ENCODE measurements around the gene PLPP2. TPM values are rescaled to one million over a fixed set of nuclear protein-coding genes. Genes with fewer than 3 reads are reported as not detected.

PLPP2 gene
- total RNA-seq, 1 experiment from 2014 or later = not detected

DNA sequence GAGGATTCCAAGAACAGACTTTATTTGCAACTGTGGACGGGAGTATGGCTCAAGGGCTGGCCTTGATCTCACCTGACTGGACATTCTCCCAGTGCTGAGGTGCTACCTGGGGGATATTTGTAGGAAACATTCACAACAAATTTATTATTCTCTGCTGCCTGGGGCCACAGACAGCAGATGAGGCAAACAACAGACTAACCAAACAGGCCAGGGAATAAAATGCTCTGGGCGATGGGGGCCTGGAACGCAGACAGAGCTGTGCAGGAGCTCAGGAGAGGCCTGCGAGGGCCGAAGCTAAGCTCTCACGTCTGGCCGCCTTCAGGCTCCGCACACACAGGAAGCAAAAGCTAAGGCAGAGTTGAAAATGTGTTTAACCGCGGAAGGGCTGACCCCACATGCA is 7.8 kb downstream of the PLPP2 start:
- no peaks in the 10 kb centered on the region for H3K9me3 ChIP-seq (ENCODE audit: low read length)
- no peaks in the 10 kb centered on the region for H3K79me2 ChIP-seq (ENCODE audit: low read length)
- no peak overlapping the region for H3K27ac ChIP-seq (ENCODE audit: low read length)
- no peaks in the 10 kb centered on the region for H3F3A ChIP-seq (ENCODE audit: low read length, unreplicated experiment)
- DNase-seq (no peak), ATAC-seq (no peak)
- ChIA-PET CTCF (no interaction called here), POLR2A (ENCODE audit: unreplicated experiment) (no interaction called here)
- TF ChIP-seq, protein P1, sequence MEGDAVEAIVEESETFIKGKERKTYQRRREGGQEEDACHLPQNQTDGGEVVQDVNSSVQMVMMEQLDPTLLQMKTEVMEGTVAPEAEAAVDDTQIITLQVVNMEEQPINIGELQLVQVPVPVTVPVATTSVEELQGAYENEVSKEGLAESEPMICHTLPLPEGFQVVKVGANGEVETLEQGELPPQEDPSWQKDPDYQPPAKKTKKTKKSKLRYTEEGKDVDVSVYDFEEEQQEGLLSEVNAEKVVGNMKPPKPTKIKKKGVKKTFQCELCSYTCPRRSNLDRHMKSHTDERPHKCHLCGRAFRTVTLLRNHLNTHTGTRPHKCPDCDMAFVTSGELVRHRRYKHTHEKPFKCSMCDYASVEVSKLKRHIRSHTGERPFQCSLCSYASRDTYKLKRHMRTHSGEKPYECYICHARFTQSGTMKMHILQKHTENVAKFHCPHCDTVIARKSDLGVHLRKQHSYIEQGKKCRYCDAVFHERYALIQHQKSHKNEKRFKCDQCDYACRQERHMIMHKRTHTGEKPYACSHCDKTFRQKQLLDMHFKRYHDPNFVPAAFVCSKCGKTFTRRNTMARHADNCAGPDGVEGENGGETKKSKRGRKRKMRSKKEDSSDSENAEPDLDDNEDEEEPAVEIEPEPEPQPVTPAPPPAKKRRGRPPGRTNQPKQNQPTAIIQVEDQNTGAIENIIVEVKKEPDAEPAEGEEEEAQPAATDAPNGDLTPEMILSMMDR (conservative IDR thresholded peaks at IDR 0.05; ENCODE audit: low read depth, low read length) = no peak
- no peak for TF ChIP-seq EZH2 (IDR thresholded peaks at IDR 0.05; ENCODE audit: low read length, unreplicated experiment)
- TF ChIP-seq EZH2phosphoT487 (IDR thresholded peaks at IDR 0.05; ENCODE audit: borderline replicate concordance, low read length) = no peak
- H3K4me1 ChIP-seq (ENCODE audit: insufficient read depth, low read length) = no peaks in the 10 kb centered on the region
- intact Hi-C loops (cut with micrococcal nuclease) = no loop called here
- H3K27me3 ChIP-seq (ENCODE audit: low read length) = no peaks in the 10 kb centered on the region
- no TSS peak for BruUV-seq (replicated peaks)
- no peak overlapping the region for H2AFZ ChIP-seq (ENCODE audit: low read length)
- no peak overlapping the region for H3K4me2 ChIP-seq (ENCODE audit: low read length)
- no peaks in the 10 kb centered on the region for H3K36me3 ChIP-seq (ENCODE audit: low read depth, low read length)
- no peaks in the 10 kb centered on the region for H3K9me2 ChIP-seq (replicated peaks; ENCODE audit: low read length)
- H3K9ac ChIP-seq (ENCODE audit: low read length) = no peak overlapping the region
- no peaks in the 10 kb centered on the region for H4K20me1 ChIP-seq (ENCODE audit: low read length)
- H3K4me3 ChIP-seq (ENCODE audit: low read length) = no peak overlapping the region

DNA sequence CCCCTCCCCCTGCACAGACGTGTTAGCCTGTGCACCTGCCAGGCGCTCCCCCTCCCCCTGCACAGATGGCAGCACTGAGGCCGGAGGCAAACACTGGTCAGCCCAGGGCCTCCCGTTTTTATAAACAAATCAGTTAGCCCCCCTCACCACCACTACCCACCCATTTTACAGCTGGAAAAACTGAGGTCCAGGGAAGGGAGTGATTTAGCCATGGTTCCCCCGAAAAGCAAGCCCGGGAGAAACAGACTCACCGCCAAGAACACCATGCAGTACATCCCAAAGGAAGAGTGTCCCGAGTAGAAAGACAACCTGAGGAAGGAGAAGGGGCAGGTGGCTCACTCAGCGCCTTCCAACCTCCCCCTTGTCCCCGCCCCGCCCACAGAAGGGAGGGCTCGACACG is 8.7 kb downstream of the PLPP2 start:
- Histone ChIP-seq H3K9ac (ENCODE audit: low read length) (no peak overlapping the region), H3K4me2 (ENCODE audit: low read length) (no peak overlapping the region), H3K27ac (ENCODE audit: low read length) (no peak overlapping the region), H3K4me1 (ENCODE audit: insufficient read depth, low read length) (no peaks in the 10 kb centered on the region), H3K27me3 (ENCODE audit: low read length) (no peaks in the 10 kb centered on the region), H2AFZ (ENCODE audit: low read length) (no peak overlapping the region), H3K79me2 (ENCODE audit: low read length) (no peaks in the 10 kb centered on the region), H3K9me2 (replicated peaks; ENCODE audit: low read length) (no peaks in the 10 kb centered on the region), H3K4me3 (ENCODE audit: low read length) (no peak overlapping the region), H3F3A (ENCODE audit: low read length, unreplicated experiment) (no peaks in the 10 kb centered on the region), H3K9me3 (ENCODE audit: low read length) (no peaks in the 10 kb centered on the region), H4K20me1 (ENCODE audit: low read length) (no peaks in the 10 kb centered on the region), H3K36me3 (ENCODE audit: low read depth, low read length) (no peaks in the 10 kb centered on the region)
- ChIA-PET POLR2A (ENCODE audit: unreplicated experiment) (no interaction called here), CTCF (no interaction called here)
- no peak for ATAC-seq
- intact Hi-C loops (cut with micrococcal nuclease) = no loop called here
- DNase-seq = no peak
- TF ChIP-seq EZH2phosphoT487 (IDR thresholded peaks at IDR 0.05; ENCODE audit: borderline replicate concordance, low read length) (no peak), EZH2 (IDR thresholded peaks at IDR 0.05; ENCODE audit: low read length, unreplicated experiment) (no peak)
- TF ChIP-seq, protein P1 (conservative IDR thresholded peaks at IDR 0.05; ENCODE audit: low read depth, low read length) = no peak
- no TSS peak for BruUV-seq (replicated peaks)

- no peaks in the 10 kb centered on the region for H3K9me2 ChIP-seq (replicated peaks; ENCODE audit: low read length)
- no peak overlapping the region for H3K4me3 ChIP-seq (ENCODE audit: low read length)
- H3K79me2 ChIP-seq (ENCODE audit: low read length) = no peaks in the 10 kb centered on the region
- POLR2A ChIA-PET (ENCODE audit: unreplicated experiment) = no interaction called here
- H3F3A ChIP-seq (ENCODE audit: low read length, unreplicated experiment) = no peaks in the 10 kb centered on the region
- H3K9ac ChIP-seq (ENCODE audit: low read length) = no peak overlapping the region
- H3K27me3 ChIP-seq (ENCODE audit: low read length) = no peaks in the 10 kb centered on the region
- intact Hi-C loops (cut with micrococcal nuclease) = no loop called here
- H3K4me1 ChIP-seq (ENCODE audit: insufficient read depth, low read length) = no peaks in the 10 kb centered on the region
- BruUV-seq (replicated peaks) = no TSS peak
- no peak for DNase-seq
- no peak for ATAC-seq
- no peak overlapping the region for H2AFZ ChIP-seq (ENCODE audit: low read length)
- H3K27ac ChIP-seq (ENCODE audit: low read length) = no peak overlapping the region
- H3K4me2 ChIP-seq (ENCODE audit: low read length) = no peak overlapping the region
- TF ChIP-seq EZH2phosphoT487 (IDR thresholded peaks at IDR 0.05; ENCODE audit: borderline replicate concordance, low read length) (no peak), EZH2 (IDR thresholded peaks at IDR 0.05; ENCODE audit: low read length, unreplicated experiment) (no peak)
- TF ChIP-seq, protein P1 (conservative IDR thresholded peaks at IDR 0.05; ENCODE audit: low read depth, low read length) = no peak
- no peaks in the 10 kb centered on the region for H3K36me3 ChIP-seq (ENCODE audit: low read depth, low read length)
- CTCF ChIA-PET = no interaction called here
- no peaks in the 10 kb centered on the region for H3K9me3 ChIP-seq (ENCODE audit: low read length)
- H4K20me1 ChIP-seq (ENCODE audit: low read length) = no peaks in the 10 kb centered on the region
Observed at GRCh38 chr19:281992-282391, 9.2 kb downstream of the PLPP2 start.

All from PC-3 (cell line).